Epidermal melanocyte (primary cell): Measurements from ENCODE around the gene ETFDH.
"Not testable (repeated sequence)": the region's sequence is repeated elsewhere in the genome, so short reads cannot be mapped to it uniquely, and the experiment has no call there.

Source experiments
- DNase-seq: peaks from one replicate; pipeline ENCODE4 v3.0.0; 2011; ENCODE audit warnings: low spot score; ENCODE audit not compliant: insufficient read length

The ETFDH gene

DNA sequence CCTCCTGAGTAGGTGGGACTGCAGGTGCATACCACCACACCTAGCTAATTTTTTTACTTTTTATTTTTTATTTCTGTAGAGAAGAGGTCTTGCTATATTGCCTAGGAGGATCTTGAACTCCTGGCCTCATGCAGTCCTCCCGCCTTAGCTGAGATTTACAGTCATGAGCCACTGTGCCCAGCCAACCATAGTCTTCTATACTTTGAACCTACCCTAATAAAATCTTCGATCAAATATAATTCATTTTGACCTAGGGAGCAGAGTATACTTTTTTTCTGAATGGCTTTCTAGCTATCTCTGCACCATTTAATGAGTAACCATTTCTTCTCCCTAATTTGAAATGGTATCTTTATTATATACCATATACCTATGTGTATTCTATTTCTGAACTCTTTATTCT lies 6.7 kb downstream of the ETFDH start:
- DNase-seq = no peak

DNA sequence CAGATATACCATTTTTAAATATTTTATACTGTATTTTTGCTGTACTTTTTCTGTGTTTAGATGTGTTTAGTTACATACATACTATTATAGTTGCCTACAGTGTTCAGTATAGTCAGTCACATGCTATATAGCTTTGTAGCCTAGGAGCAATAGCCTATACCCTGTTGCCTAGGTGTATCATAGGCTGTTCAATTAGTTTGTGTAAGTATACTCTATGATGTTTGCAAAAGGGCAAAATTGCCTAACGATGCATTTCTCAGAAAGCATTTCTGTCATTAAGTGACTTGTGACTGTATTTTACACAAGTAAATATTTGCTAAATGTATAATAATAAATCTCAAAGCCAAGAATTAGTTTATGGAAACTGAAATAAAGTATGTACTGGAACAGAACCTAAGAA lies 9.5 kb downstream of the ETFDH start:
- DNase-seq = no peak

DNA sequence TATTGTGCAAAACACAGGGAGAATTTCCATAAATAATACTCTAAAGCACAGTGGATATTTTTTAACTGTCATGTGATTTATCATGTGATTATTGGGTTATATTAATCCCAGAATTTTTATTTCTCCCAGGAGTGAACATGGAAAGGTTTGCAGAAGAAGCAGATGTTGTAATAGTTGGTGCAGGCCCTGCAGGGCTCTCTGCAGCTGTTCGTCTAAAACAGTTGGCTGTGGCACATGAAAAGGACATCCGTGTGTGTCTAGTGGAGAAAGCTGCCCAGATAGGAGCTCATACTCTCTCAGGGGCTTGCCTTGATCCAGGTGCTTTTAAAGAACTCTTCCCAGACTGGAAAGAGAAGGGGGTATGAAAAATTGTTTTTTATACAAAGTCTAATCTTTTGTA lies 10.0 kb downstream of the ETFDH start:
- DNase-seq = no peak

DNA sequence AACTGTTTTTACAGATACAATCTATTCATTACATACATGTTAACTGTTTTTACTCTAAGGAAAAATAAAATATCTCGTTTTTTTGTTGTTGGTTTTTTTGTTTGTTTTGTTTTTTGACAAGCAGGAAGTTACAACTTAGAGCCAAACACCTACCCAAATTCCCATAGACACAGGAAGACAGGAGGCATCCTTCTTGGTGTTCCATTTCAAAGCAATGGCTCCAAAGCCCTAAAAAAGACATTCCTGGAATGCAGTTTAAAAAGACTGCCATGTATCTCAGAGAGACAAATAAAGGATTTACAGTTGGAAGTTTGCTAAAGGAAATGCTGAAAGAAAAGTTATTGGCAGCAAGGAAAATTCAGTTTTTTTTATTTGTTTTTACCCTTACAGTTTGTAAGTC lies 16.7 kb downstream of the ETFDH start:
- no peak for DNase-seq

DNA sequence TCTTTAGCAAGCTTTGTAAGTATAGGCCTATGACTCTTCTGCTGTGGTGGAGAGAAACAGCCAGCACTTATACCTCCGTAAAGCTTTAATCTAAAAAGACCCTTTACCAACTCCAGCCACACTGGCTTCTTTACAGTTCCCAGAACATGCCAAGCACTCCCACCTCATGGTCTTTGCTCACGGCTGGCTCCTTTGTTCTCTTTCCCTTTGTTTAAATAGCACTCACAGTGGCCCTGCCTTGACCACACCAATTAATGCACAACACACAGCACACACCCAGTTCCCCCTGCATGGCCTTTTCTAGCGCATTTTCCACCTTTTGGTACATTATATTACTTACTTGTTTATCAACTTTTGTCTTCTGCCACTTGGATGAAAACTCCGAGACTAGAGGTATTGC lies 32.2 kb downstream of the ETFDH start:
- no peak for DNase-seq

DNA sequence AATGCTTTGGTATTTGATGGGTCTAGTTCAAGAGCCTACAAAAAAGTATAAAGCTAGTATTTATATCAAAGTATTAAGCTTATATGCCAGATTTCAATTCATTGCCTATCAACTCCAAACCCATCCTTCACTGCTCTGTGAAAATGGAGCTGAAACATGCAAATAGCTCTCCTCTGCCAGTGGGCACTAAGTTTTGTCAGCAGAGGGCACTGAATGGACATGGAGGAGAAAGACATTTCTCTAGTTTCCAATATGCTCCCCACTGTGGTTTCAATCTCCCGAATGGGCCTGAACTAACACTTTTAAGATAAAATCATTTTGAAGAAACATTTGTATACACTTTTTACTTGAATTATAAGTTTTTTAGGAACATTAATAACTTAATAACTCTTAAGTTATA lies 38.7 kb downstream of the ETFDH start:
- no peak for DNase-seq

DNA sequence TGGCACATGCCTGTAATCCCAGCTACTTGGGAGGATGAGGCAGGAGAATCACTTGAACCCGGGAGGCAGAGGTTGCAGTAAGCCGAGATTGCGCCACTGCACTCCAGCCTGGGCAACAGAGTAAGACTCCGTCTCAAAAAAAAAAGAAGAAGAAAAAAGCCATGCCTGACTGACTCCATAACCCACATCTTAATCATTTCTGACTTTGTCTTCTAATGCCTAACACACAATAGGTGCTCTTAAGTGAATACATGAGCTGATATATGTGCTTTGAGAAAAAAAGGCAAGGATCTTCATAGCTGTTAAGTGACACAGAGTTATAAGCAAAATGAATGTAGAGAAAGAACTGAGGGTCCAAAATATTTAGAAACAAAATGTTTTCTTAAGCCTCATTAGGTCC lies 40.5 kb downstream of the ETFDH start:
- not testable (repeated sequence) for DNase-seq

DNA sequence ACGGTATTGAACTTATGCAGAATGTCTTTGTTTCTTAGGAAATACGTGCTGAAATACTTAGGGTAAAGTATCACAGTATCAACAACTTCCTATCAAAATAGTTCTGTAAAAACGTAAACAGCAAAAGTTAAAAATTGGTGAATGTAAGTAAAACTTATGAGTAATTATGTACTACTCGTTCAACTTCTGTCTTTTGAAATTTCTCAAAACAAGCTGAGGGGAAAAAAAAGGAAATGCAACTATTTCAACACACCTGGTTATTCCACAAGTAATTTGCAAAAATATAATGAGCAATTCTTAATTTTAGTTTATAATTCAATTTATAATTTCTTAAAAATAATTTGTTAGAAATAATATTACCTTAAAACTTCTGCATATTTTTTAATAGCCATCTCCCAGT lies 42.8 kb downstream of the ETFDH start:
- DNase-seq = no peak

DNA sequence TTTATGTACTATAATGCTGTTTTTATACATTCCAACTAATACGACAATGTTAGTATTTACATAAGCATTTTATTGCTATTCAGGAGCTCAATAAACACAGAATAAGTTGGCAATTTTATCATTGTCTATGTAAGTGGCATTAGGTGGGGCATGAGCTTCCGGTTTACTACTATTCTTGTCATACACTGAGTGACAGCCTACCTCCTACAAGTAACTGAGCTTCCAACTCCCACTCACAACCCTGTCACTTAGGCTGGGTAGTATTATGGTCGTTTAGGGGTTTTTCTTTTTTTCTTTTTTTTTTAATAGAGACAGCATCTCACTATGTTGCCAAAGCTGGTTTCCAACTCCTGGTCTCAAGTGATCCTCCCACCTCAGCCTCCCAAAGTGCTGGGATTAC lies 43.7 kb downstream of the ETFDH start:
- no peak for DNase-seq

DNA sequence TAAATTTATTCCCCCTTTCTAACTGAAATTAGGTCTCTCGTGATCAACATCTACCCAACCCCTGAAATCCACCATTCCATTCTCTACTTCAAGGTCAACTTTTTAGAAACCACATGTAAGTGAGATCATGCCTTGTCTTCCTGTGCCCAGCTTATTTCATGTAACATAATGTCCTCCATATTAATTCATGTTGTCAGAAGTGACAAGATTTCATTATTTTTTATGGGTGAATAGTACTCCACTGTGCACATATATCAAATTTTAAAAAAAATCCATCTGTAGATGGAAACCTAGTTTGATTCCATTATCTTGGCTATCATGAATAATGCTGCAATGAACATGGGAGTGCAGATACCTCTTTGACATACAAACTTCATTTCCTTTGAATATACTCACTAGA lies 49.6 kb downstream of the ETFDH start:
- DNase-seq = no peak

DNA sequence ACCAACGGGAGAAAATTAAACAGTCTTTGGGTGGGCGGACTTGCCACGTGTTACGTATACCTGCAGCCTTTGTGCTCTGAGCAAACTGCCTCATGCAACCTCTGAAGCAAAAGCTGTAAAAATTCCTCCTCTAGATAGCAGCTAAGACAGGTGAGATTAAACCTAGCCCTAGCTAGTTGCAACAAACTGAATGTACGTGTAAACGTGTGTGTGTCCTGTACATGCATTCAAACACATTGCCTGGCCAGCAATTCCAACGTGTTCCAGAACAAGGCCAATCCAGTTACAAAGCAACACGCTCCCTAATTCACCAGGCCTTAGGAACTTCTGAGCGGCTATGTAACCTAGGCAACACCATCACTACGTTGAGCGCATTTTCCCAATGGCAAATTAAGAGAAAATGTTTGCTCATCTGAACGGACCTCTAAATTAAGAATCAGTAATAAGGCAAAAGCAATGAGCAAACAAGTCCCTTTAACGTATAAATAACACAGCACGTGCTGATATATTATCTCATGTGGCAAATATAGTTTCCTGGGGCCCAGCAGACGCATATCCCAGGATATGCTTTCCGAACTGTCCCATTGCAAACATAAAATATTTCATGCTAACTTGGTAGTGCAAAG lies 50.3 kb downstream of the ETFDH start:
- DNase-seq = no peak

DNA sequence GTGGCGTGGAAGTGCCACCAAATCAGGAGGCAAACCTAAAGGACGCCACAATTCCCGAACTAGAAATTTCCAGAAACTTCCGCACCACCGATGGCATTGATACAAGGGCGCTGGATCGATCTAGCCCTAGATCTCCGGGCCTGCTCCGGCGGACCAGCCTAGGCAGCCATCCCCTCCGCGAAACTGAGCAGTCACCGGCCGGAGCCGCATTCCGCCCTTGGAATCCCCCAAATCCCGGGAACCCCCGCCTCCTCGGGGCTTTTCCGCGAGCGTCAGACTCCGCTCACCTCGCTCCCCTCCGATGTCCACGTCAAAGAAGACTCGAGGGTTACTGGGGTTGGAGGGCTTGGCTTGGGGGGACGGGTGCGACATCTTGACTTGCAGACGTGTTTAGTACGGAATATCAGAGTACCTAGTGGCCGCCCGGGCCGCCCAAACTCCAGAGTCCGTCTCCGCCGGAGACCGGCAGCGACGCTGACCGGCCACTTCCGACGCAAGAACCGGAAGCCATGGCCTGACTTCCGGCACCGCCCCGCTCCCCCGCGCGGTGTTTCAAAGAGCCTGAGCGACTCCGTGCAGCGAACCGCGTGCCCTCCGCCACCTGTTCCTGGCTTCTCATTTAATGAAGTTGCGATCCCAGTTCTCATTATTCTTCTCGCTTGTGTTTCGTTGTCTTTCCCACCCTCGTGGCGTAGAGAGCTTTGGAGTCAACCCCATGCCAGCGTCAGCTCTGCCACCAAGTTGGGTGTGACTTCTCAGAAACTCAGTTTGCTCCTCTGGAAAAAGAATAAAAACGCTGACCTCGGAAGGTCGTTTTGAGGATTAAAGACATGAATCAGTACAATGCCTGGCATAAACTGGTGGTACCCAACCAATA lies 51.1 kb downstream of the ETFDH start, which contains the start of gene PPID:
Gene PPID, minus strand, starts transcription at position 480 of the 877 bp plus-strand sequence. Its CDS starts 108 bp downstream, at position 372.
- DNase-seq = peak; percentile 69

DNA sequence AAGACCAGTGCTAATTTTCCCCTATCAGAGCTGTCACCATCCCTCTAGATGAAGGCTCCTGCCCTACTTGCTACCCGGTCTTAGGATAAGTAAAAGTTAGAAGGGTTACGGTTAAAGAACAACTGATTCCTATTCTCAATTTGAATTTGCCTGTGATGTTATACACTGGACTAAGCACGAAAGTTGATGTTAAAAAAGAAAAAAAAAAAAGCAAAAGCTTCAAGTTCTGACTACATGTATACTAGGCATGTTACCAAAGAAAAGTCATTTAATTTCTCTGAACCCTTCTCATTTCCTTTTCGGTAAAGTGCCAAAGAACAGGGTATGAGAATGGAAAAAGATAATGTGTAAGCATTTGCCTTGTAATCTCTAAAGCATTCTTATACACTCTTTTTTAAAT lies 52.5 kb downstream of the ETFDH start:
- DNase-seq = no peak

DNA sequence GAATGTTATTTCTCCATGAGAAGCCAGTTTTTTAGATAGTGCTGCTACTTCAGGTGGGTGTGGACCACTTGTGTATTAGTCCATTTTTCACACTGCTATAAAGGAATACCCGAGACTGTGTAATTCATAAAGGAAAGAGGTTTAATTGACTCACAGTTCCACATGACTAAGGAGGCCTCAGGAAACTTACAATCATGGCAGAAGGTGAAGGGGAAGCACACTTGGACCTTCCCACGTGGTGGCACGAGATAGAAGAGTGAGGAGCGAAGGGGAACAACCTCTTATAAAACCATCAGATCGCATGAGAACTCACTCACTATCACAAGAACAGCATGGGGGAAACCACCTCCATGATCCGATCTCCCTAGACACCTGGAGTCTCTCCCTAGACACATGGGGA lies 54.5 kb downstream of the ETFDH start:
- DNase-seq = no peak

DNA sequence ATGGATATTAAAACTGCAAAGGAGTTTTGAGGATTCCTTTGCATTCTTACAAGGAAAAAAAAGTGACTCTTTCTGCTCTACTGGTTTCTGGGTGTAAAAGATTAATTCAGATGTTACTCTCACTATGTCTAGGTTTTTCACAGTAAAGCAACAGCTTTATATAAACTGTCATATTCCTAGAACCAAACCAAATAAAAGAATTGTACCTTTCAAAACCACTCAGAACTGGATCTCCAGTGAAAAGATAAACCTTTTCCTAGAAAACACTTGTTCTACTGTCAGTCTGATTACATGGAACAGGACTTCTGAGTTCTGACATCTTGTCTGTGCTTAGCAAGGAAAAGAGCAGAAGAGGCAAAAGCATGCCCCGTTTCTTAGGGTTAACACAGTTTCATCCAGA lies 56.1 kb downstream of the ETFDH start:
- DNase-seq = no peak

DNA sequence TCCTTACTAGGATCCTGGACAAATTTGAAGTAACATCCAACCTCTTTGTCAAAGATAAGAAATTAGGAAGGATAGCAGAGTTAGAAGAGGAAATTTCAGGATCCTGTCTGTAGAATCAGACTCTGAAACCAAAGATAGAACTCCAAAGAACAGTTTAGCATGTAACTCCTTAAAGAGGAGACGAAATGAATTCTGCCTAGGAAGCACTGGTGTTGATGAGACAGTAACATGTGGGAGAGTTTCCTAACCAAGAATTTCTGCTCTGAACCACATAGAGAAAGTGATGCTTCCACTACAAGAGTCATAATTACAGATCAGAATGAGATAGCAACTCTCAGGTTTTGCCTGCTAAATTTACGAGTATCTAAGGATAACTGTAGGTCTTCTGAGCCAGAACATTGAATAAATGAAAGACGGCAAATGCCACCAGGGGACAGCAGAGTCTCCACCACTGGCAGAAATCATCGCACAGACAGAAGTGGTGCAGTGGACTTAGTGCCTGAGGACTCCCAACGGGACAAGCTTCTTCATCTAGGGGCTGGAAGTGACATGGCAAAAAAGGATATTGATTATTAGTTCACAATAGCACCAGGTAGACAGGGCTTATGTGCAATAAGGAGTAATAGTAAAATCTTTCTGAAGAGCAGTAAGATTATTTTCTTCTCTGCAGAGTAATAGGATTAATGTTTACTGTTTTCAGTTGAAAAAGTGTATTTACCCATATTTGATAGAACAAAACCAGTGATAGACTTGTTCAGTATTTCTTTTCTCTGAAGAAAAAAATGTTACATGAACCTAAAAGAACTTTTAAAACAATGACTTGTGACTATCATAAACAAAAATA lies 57.8 kb downstream of the ETFDH start:
- DNase-seq = peak; percentile 74

DNA sequence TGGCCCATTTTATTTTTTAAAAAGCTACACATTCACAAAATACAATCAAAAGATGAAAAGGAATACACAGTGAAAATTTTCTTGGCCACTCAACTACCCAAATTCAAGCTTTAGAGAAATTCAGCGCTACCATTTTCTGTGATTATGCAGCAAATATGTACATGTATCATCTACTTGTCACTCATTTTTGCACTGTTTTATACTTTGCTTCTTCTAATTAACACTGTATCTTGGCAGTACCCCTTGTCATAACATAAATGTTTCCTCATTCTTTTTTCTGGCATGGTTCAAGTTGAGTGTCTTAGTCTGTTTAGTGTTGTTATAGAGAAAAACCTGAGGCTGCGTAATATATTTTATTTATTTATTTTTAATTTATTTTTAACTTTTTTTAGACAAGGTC lies 66.8 kb downstream of the ETFDH start:
- no peak for DNase-seq

DNA sequence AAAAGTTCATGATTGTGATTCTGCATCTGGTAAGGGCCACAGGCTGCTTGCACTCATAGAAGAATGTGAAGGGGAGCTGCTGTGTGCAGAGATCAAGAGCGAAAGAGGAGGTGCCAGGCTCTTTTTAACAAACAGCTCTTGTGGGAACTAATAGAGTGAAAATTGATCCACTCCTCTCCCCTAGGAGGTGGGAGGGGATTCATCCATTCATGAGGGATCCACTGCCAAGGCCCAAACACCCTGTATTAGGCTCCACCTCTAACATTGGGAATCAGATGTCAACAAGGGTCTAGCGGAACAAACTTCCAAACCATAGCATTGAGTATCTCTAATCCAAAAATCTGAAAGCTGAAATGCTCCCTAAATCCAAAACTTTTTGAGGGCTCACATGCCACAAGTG lies 67.5 kb downstream of the ETFDH start:
- no peak for DNase-seq

DNA sequence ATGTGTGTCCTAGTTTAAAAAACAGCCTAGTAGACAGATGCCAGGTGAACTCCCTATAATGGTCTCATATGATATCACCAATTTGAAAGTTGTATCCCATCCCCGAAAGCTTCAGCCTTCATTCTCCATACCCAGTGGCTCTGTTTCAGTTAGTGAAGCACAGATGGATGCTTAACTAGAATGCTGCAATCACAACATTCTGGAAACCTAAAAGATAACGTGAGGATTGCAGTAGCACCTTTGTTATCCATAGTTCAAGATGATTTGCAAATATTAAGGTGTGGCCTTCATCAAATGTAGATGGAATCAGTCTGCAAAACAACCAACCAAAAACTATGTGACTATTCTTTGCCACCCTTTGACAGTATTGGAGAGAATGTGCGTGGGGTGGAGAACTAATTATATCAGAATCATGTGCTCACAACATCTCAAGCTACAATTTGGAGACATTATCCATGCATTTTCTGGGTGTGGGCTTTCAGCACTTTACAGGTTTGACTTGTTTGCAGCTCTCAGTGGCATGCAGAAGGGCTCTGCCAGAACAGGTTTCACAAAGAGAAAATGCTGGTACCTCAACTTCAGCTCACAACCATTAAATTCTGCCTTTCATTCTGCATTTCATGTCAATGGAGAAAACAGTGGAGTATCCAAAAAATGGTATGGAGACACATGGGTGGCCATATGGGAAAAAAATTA lies 69.4 kb downstream of the ETFDH start:
- DNase-seq = no peak

DNA sequence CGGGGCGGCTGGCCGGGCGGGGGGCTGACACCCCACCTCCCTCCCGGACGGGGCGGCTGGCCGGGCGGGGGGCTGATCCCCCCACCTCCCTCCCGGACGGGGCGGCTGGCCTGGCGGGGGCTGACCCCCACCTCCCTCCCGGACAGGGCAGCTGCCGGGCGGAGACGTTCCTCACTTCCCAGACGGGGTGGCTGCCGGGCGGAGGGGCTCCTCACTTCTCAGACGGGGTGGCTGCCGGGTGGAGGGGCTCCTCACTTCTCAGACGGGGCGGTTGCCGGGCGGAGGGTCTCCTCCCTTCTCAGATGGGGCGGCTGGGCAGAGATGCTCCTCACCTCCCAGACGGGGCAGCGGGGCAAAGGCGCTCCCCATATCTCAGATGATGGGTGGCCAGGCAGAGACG lies 74.4 kb downstream of the ETFDH start:
- not testable (repeated sequence) for DNase-seq

DNA sequence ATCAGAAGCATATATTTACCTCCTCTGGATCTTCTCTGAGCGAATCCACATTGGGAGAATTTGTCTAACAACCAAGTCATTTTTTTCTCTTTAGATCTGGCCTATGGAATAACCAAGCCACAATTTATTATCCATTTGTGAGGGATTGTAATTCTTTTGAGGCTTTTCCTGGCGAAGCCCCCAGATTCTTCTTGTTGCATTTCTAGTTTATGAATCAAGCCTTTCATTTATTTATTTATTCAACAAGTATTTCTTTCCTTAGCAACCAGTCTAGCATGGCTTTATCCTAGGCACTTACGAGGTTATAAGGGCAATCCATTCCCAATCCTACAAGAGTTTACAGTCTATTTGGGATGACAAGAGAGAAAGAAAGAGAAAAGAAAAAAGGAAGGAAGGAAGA lies 78.3 kb downstream of the ETFDH start:
- peak; percentile 53 for DNase-seq
